GM12891 (cell line): Measurements from ENCODE around the gene IMPG1.

ENCODE experiments used
- POLR2AphosphoS5 ChIP-seq: IDR thresholded peaks from 2 replicates; pipeline ENCODE4 v1.6.1; 2011; ENCODE audit warnings: low read depth, low read length, control low read depth
- TAF1 ChIP-seq: IDR thresholded peaks from 2 replicates; pipeline ENCODE4 v1.6.1; 2011; ENCODE audit warnings: low read depth, low read length, control low read depth

DNA sequence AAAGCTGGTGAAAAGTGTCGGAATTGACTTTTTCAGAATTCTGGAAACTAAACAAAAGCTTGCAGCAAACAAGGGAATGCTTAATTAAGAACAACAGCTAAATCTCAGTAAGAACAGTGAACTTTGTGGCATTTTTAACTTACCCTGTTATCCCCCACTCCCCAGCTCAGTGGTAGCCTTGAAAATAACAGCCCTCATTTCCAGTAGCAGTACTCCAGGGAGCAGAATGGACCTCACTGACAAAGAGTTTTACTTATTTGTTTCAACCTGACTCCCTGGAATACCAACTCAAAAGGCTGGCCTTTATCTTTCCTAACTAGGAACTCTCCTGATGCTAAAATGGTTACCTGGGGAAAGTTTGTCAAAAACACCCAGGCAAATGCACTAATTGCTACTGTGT is 108.9 kb downstream of the IMPG1 start:
- TF ChIP-seq POLR2AphosphoS5, result no peak
- no peak for TF ChIP-seq TAF1
